Activated T-cell treated with anti-CD3 and anti-CD28 coated beads, Interleukin-2, amount 50 U/mL, for 48 hours (primary cell): ENCODE results near the gene CLCNKA.
"Not testable (repeated sequence)": the region's sequence is repeated elsewhere in the genome, so short reads cannot be mapped to it uniquely, and the experiment has no call there.

Experiments used
- DNase-seq, 2 experiments: peaks; one replicate each; pipeline ENCODE4 v3.0.0-alpha.2; 2020

Gene CLCNKA

GRCh38 chr1:16046842-16047241 lies 25.0 kb downstream of the CLCNKA start:
- DNase-seq, result no peak

DNA sequence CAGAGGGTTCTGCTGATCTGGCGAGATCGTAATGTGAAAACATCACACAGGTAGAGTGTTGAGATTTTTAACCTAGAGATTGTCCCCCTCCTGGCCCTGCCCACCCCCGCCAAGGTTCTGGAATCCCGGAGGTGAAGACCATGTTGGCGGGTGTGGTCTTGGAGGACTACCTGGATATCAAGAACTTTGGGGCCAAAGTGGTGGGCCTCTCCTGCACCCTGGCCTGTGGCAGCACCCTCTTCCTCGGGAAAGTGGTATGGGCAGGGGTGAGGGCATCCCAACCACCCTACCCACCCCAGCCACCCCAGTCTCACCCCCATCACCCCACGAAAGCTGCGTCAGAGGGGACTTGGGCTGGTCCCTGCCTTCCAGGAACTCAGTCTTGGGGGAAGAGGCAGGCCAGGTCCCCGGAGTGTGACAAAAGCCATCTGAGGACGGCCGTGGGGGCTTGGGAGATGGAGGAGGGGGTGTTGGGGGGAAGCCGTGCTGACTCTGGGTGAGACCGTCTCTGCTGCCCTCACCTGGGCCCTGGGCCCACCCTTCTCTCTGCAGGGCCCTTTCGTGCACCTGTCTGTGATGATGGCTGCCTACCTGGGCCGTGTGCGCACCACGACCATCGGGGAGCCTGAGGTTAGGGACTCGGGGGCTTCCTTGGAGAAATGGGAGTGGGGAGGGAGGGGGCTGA lies 26.1 kb downstream of the CLCNKA start:
- no peak for DNase-seq

DNA sequence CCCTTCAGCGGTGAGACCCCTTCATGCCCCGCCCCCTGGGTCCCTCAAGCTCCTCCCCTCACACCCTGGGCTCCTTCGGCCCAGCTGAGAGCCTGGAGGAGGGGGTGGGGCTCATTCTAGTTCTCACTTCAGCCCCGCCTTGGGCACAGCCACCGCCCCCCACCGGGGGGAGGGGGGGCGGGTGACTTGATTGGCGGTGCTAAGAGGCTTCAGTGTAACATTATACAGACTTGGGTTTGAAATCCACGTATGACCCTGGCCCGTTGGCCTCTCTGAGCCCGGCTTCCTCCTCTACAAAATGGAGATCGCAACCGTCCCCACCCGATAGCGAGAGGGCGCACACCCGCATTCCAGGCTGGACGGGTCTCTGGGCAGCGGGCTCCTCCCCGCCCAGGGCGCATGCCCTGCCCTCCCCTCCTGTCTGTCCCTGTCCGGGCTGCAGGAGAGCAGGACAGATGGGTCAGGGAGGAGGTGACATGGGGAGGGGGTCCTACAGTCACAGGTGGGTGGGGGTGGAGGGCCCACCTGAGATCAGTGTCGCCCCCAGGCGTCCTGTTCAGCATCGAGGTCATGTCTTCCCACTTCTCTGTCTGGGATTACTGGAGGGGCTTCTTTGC lies 26.8 kb downstream of the CLCNKA start:
- DNase-seq, result peak; percentile 62 to 63

DNA sequence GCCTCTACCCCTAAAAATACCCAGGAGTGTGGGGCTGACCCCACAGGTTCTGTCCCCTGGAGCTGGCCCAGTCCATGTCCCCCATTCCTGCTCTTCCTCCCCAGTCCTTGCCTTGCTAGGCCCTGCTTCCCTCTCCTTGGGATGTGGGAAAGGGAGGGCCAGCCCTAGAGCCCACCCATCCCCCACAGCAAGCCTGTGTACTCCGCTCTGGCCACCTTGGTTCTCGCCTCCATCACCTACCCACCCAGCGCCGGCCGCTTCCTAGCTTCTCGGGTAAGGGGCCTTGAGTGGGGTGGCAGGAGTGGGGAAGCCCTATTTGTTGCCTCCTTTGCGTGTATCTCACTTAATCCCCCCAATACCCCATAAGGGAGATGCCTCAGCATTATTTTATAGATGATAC lies 28.5 kb downstream of the CLCNKA start:
- DNase-seq, result no peak

- DNase-seq, result no peak
These were observed 29.2 kb downstream of the CLCNKA start for GRCh38 chr1:16051039-16051438.

- not testable (repeated sequence) for DNase-seq
These were observed 30.1 kb downstream of the CLCNKA start for GRCh38 chr1:16051949-16052348.

GRCh38 chr1:16053781-16054502 lies 32.1 kb downstream of the CLCNKA start:
- no peak for DNase-seq

- no peak for DNase-seq
These were observed 33.0 kb downstream of the CLCNKA start for GRCh38 chr1:16054598-16055540.

GRCh38 chr1:16055613-16056520 lies 34.0 kb downstream of the CLCNKA start:
- peak; percentile 92 to 93 for DNase-seq

DNA sequence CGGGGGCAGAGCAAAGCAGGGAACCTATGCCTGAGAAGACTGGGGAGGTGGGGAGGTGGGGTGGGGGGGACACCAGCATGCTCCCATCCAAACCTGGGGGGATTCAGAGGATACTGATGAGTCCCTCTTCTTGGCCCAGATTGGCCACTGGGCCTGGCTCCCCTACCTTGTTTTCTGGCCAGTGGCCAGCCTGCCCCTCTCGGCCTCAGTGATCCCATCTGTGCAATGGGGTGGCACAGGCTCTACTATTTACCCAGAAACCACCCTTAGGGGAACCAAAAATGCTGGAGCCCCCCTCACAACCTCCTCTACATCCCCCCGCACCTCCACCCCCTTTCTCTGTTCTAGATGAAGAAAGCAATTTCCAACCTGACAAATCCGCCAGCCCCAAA lies 34.7 kb downstream of the CLCNKA start:
- DNase-seq, result not testable (repeated sequence)

GRCh38 chr1:16057314-16057915 lies 35.6 kb downstream of the CLCNKA start:
- DNase-seq, result not testable (repeated sequence)

- DNase-seq, result not testable (repeated sequence)
These were observed 36.7 kb downstream of the CLCNKA start for GRCh38 chr1:16058394-16059120.

DNA sequence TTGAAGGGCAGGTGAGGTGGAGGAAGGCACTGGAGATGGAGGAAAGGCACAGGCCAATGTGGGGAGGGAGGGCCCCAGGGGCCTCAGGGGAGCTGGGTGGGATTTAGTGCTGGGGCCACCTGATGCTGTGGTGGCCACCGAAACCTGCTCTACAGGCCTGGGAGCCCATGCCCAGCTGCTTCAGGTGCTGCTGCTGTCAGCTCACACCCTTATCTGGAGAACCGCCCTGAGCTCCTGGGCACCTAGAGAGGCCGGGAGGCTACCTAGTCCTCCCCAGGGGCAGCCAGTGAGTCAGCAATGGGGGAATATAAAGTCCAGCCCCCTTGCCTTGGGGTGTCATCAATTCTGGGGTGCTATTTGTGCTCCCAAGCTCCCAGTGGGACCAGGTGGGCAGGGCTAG lies 39.4 kb downstream of the CLCNKA start:
- no peak for DNase-seq

GRCh38 chr1:16061989-16062686 lies 40.3 kb downstream of the CLCNKA start:
- DNase-seq, result not testable (repeated sequence)

- not testable (repeated sequence) for DNase-seq
These were observed 40.8 kb downstream of the CLCNKA start for GRCh38 chr1:16062687-16063075.

- DNase-seq, result no peak
These were observed 41.5 kb downstream of the CLCNKA start for GRCh38 chr1:16063226-16063829.

- no peak for DNase-seq
These were observed 42.1 kb downstream of the CLCNKA start for GRCh38 chr1:16063921-16064320.

- no peak for DNase-seq
These were observed 42.9 kb downstream of the CLCNKA start for GRCh38 chr1:16064536-16065268.

DNA sequence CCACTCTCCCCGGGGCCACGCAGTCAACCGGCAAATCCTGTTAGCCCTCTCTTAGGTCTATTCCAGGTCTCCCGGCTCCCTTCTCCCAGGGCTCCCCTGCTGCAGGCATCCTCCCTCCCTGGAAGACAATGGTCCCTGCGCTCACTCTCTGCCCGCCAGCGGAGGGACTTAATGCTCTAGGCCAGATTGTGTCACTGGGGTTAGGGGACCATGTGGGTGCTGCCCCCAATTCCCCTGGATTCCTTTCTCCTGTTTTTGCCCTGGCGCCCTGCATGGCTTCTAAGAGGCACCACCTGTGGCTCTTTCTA lies 43.4 kb downstream of the CLCNKA start:
- DNase-seq, result no peak
